Gastroesophageal sphincter (tissue), 4 donors: ENCODE data around the gene SLC7A1. TPM values are rescaled to one million over a fixed set of nuclear protein-coding genes. Genes with fewer than 3 reads are reported as not detected.

Experiments used
- ATAC-seq: fragments of 150-250 bp; one replicate; pipeline ENCODE4 v1.9.1; 2016; ENCODE audit warnings: mild to moderate bottlenecking, moderate library complexity
- H3K27ac ChIP-seq, 4 donors: fragments of 200-600 bp; sonication (generic) in 3 of 4; 1 replicate in 3 of 4; 2 replicates in 1 of 4; pipeline ENCODE4 v1.5.1; 2016 to 2019
- H3K27me3 ChIP-seq: fragments of 200-600 bp; sonication (generic); one replicate; pipeline ENCODE4 v1.5.1; 2019
- H3K36me3 ChIP-seq, 2 donors: fragments of 200-600 bp; sonication (generic); one replicate each; pipeline ENCODE4 v1.5.1; 2019; ENCODE audit warnings: control low read depth in 1 of 2
- H3K4me1 ChIP-seq, 3 donors: fragments of 200-600 bp; sonication (generic); 1 replicate in 2 of 3; 2 replicates in 1 of 3; pipeline ENCODE4 v1.5.1; 2016 to 2019; ENCODE audit warnings: control low read depth in 2 of 3
- H3K4me3 ChIP-seq, 2 donors: fragments of 200-600 bp; sonication (generic); one replicate each; pipeline ENCODE4 v1.5.1; 2019; ENCODE audit warnings: mild to moderate bottlenecking in 1 of 2, moderate library complexity in 1 of 2
- H3K9me3 ChIP-seq, 3 donors: fragments of 200-600 bp; sonication (generic); one replicate each; pipeline ENCODE4 v1.5.1; 2017 to 2019; ENCODE audit warnings: control low read depth in 2 of 3
- EP300 ChIP-seq: sonication (generic); formaldehyde crosslinking; IDR thresholded peaks from one replicate; pipeline ENCODE4 v1.6.1; 2017; ENCODE audit warnings: antibody characterized with exemption, mild to moderate bottlenecking
- POLR2A ChIP-seq, 2 donors: fragments of 450-650 bp; IDR thresholded peaks; one replicate each; pipeline ENCODE4 v1.6.1; 2017; ENCODE audit warnings: antibody characterized with exemption in 2 of 2, mild to moderate bottlenecking in 2 of 2, moderate library complexity in 1 of 2
- POLR2AphosphoS5 ChIP-seq: sonication (generic); formaldehyde crosslinking; IDR thresholded peaks from one replicate; pipeline ENCODE4 v1.6.1; 2017; ENCODE audit warnings: antibody characterized with exemption
- WGBS, 2 donors: methylation state at CpG; one replicate each; pipeline ENCODE4 v1.1.5; 2018; ENCODE audit warnings: low coverage in 1 of 2; 5-methylcytosine and 5-hydroxymethylcytosine counted together
- total RNA-seq, 4 donors: library from RNA; depleted of rRNA; stranded (reverse); fragments of >200 nt; gene quantifications; one replicate each; pipeline ENCODE4 v1.1.0, GENCODE V29; 2016
- TF ChIP-seq, protein P1 (sequence below), 4 experiments: fragments of 200-600 bp in 2 of 4; fragments of 450-650 bp in 2 of 4; sonication (generic) in 1 of 4; IDR thresholded peaks; one replicate each; pipeline ENCODE4 v1.5.1; 2017 to 2019; ENCODE audit warnings: antibody characterized with exemption in 4 of 4, mild to moderate bottlenecking in 2 of 4, moderate library complexity in 2 of 4

SLC7A1 gene
- total RNA-seq, 4 donors from 2014 or later: 13.5 to 33.8 (median 22.1) TPM

DNA sequence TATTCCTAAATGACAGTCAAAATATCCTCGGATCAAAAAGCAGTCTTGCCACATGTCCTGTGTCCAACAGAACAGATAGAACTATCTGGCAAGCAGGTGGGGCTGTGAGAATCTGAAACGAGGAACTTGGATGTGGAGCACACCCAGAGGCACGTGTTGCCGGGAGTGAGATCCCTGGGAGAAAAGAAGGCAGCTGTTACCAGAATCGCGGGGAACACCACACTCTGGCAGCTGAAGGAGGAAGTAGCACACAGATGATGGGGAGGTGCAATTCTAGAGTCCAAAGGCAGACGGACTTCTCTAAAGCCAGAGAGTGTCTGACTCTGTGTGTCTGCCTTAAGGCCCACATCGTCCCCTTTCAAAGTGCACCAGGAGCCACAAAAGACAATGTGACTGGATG is 22.3 kb downstream of the SLC7A1 start:
- peak; percentile 63 for ATAC-seq
- peaks cover 0 to 68% (median 4%) of the 10 kb centered on the region in 3 donors for H3K4me1 ChIP-seq
- H3K27me3 ChIP-seq: no peaks in the 10 kb centered on the region
- no peak overlapping the region for H3K27ac ChIP-seq
- WGBS, 2 donors: 2 to 11% methylated on average over 7 of the region's 8 CpGs
- TF ChIP-seq, protein P1, sequence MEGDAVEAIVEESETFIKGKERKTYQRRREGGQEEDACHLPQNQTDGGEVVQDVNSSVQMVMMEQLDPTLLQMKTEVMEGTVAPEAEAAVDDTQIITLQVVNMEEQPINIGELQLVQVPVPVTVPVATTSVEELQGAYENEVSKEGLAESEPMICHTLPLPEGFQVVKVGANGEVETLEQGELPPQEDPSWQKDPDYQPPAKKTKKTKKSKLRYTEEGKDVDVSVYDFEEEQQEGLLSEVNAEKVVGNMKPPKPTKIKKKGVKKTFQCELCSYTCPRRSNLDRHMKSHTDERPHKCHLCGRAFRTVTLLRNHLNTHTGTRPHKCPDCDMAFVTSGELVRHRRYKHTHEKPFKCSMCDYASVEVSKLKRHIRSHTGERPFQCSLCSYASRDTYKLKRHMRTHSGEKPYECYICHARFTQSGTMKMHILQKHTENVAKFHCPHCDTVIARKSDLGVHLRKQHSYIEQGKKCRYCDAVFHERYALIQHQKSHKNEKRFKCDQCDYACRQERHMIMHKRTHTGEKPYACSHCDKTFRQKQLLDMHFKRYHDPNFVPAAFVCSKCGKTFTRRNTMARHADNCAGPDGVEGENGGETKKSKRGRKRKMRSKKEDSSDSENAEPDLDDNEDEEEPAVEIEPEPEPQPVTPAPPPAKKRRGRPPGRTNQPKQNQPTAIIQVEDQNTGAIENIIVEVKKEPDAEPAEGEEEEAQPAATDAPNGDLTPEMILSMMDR (IDR thresholded peaks at IDR 0.05): no peak
- TF ChIP-seq POLR2A (IDR thresholded peaks at IDR 0.05) (no peak), EP300 (no peak), POLR2AphosphoS5 (no peak)
- no peaks in the 10 kb centered on the region for H3K36me3 ChIP-seq
- H3K9me3 ChIP-seq: no peaks in the 10 kb centered on the region
- no peak overlapping the region for H3K4me3 ChIP-seq

DNA sequence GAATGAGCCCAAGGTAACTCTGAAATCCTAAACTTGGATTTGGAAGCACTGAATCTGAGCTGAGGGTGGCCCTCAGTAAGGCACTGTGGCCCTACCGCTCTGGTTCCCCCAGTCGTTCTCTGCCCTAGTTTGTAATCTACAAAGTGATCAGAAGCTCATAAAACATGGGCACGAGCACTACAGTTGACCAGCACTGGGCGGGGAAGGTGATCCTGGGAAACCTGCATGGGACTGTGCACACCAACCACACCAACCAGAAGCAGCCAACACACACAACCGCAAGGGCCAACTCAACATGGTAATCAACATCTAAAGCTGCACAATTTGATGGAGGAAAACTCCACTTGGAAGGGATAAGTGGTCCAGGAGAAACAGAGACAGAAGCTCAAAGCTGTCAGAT is 22.9 kb downstream of the SLC7A1 start:
- no peaks in the 10 kb centered on the region for H3K9me3 ChIP-seq
- TF ChIP-seq EP300 (no peak), POLR2AphosphoS5 (no peak), POLR2A (IDR thresholded peaks at IDR 0.05) (no peak)
- TF ChIP-seq, protein P1 (IDR thresholded peaks at IDR 0.05): no peak
- H3K36me3 ChIP-seq: no peaks in the 10 kb centered on the region
- 40% methylated on average over 2 of the region's 5 CpGs; no CpG with 5 or more reads in 1 of the 2 donors for WGBS, 2 donors
- H3K4me1 ChIP-seq: peaks cover 0 to 66% (median 4%) of the 10 kb centered on the region in 3 donors
- H3K27me3 ChIP-seq: no peaks in the 10 kb centered on the region
- no peak overlapping the region for H3K27ac ChIP-seq
- ATAC-seq: no peak
- no peak overlapping the region for H3K4me3 ChIP-seq

DNA sequence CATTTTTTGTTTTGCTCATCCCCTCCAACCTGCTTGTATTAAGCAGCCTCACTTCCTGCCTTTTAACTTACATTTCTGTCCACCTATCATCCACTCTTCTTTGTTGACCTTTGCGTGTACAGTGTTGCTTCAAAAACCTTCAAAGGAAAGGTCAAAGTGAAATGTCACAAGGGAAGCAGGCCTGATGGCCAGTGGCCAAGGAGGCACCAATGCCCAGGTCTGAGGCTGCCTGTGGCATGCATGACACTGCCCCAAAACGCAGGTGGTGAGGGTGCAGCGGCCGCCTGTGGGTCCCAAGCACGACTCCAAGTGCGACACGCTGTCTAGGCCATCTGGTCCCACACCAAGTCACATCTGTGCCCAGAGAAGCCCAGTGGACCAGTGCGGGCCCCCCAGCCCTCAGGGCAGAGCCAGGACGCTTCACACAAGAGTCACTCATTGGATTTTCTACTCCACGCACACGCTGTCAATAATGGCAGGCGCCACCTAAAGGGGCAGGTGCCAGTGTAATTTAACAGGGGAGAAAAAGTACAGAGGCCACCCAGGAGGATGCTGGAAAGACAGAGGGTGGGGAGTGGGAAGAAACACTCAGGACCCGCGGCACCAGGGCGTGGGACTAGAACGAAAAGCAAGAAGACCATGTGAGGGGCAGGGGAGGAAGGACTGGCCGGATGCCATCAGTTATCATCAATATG is 23.5 kb downstream of the SLC7A1 start:
- no peaks in the 10 kb centered on the region for H3K36me3 ChIP-seq
- H3K4me1 ChIP-seq: peaks cover 0 to 60% (median 4%) of the 10 kb centered on the region in 3 donors
- no peak overlapping the region for H3K27ac ChIP-seq
- no peak overlapping the region for H3K4me3 ChIP-seq
- H3K9me3 ChIP-seq: no peaks in the 10 kb centered on the region
- WGBS, 2 donors: 89% methylated on average over 9 of the region's 17 CpGs; no CpG with 5 or more reads in 1 of the 2 donors
- ATAC-seq: no peak
- no peaks in the 10 kb centered on the region for H3K27me3 ChIP-seq
- TF ChIP-seq, protein P1 (IDR thresholded peaks at IDR 0.05): no peak
- no peak for TF ChIP-seq EP300
- no peak for TF ChIP-seq POLR2A (IDR thresholded peaks at IDR 0.05)
- no peak for TF ChIP-seq POLR2AphosphoS5

DNA sequence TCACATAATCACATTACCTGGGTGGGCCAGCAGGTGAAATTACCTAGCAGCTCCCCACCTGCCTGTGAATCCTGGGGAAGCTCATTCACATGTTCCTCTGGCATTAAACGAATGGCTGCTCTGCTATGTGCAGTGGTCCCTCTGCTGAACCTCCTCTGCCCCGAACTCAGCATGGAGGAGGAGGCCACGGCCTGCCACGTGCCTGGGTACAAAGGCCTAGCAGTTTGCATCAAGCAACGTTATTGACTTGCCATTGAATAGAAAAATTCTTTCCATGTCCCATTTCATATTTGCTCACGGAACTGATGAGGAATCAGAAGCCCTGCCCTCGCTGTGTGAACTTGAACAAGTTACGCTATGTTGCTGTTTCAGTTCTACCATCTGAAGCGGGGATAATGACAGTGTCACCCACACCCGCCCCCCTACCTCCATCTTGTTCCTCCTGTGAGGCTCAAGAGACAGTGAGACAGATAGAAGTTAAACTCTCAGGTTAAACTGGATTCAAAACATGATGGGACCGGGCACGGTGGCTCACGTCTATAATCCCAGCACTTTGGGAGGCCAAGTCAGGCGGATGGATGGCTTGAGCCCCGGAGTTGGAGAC is 25.3 kb downstream of the SLC7A1 start:
- H3K36me3 ChIP-seq: no peaks in the 10 kb centered on the region
- TF ChIP-seq POLR2AphosphoS5 (no peak), POLR2A (IDR thresholded peaks at IDR 0.05) (no peak), EP300 (no peak)
- TF ChIP-seq, protein P1 (IDR thresholded peaks at IDR 0.05): no peak
- no peak overlapping the region for H3K4me3 ChIP-seq
- H3K9me3 ChIP-seq: no peaks in the 10 kb centered on the region
- peaks cover 0 to 58% (median 5%) of the 10 kb centered on the region in 3 donors for H3K4me1 ChIP-seq
- no peak overlapping the region for H3K27ac ChIP-seq
- 94 to 100% methylated on average over 5 to 13 of the region's 15 CpGs for WGBS, 2 donors
- no peak for ATAC-seq
- no peaks in the 10 kb centered on the region for H3K27me3 ChIP-seq
